ENCODE data around the gene TPCN1. TPM values are rescaled to one million over a fixed set of nuclear protein-coding genes. Genes with fewer than 3 reads are reported as not detected.

TPCN1 gene
- total RNA-seq, 4 donors from 2014 or later = 85.1 to 1,315 (median 121) TPM

DNA sequence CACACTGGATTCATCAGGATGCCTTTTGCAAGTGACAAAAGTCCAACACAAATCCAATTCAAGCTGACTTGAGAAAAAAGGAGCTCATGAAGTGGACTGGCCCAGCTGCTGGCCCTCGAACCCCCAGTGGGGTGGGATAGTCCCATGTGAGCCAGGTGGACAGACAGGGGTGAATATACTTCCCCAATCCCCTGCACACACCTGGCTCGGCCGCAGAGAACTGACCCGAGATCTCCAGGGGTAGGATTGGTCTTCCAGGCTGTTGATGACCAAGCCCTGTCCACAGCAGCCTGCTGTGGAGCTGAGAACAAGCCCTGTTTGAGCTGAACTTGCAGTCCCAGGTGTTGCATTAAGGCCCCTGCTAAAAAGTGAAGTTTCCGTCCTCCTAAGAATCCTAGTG lies 56.2 kb downstream of the TPCN1 start:
- H3K4me3 ChIP-seq = no peak overlapping the region
- peaks cover 0 to 42% (median 16%) of the 10 kb centered on the region in 4 donors for H3K36me3 ChIP-seq
- no peak for DNase-seq
- peaks cover 0 to 8% (median 0%) of the 10 kb centered on the region in 4 donors for H3K4me1 ChIP-seq
- H3K27ac ChIP-seq = no peak overlapping the region
- 92 to 98% methylated on average over 4 to 5 of the region's 5 CpGs for WGBS, 2 donors (ENCODE audit: low coverage in 1 of 2)
- TF ChIP-seq POLR2A (IDR thresholded peaks at IDR 0.05) (no peak), POLR2AphosphoS5 (IDR thresholded peaks at IDR 0.05) (no peak), EP300 (IDR thresholded peaks at IDR 0.05; ENCODE audit: low read depth) (no peak)
- TF ChIP-seq, protein P1, sequence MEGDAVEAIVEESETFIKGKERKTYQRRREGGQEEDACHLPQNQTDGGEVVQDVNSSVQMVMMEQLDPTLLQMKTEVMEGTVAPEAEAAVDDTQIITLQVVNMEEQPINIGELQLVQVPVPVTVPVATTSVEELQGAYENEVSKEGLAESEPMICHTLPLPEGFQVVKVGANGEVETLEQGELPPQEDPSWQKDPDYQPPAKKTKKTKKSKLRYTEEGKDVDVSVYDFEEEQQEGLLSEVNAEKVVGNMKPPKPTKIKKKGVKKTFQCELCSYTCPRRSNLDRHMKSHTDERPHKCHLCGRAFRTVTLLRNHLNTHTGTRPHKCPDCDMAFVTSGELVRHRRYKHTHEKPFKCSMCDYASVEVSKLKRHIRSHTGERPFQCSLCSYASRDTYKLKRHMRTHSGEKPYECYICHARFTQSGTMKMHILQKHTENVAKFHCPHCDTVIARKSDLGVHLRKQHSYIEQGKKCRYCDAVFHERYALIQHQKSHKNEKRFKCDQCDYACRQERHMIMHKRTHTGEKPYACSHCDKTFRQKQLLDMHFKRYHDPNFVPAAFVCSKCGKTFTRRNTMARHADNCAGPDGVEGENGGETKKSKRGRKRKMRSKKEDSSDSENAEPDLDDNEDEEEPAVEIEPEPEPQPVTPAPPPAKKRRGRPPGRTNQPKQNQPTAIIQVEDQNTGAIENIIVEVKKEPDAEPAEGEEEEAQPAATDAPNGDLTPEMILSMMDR (IDR thresholded peaks at IDR 0.05) = no peak
- no peaks in the 10 kb centered on the region for H3K27me3 ChIP-seq
- in situ Hi-C loops (cut with MboI; ENCODE audit: low pct_ligation_motif_present in 1 of 4, low pct_unique_long_range_greater_than_20kb in 1 of 4, low sequenced_read_pairs in 3 of 4) = no loop called here
- intact Hi-C loops (cut with DNase I; ENCODE audit: low total_unique reads) = no loop called here
- H3K9me3 ChIP-seq = no peaks in the 10 kb centered on the region

DNA sequence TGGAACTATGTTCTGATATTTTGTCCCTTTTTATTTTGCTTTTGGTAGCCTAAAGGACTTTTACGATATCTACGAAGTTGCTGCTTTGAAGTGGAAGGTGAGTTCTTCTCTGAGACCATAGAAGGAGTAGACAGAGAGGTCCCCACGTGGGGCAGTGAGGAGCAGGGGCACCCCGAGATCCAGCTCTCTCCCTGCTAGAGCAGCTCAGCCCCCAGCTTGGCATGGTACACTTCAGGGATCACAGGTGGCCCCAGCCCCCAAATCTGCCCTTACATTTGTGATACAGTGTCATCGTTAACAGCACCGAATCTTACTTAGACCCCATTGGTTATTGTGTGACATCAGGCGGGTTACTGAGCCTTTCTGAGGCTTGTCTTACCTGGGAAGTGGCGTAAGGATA lies 56.9 kb downstream of the TPCN1 start:
- in situ Hi-C loops (cut with MboI; ENCODE audit: low pct_ligation_motif_present in 1 of 4, low pct_unique_long_range_greater_than_20kb in 1 of 4, low sequenced_read_pairs in 3 of 4) = no loop called here
- H3K27ac ChIP-seq = no peak overlapping the region
- DNase-seq = no peak
- WGBS, 2 donors (ENCODE audit: low coverage in 1 of 2) = 83 to 93% methylated on average over 4 to 8 of the region's 8 CpGs
- no peak for TF ChIP-seq EP300 (IDR thresholded peaks at IDR 0.05; ENCODE audit: low read depth)
- TF ChIP-seq, protein P1 (IDR thresholded peaks at IDR 0.05) = no peak
- no peak for TF ChIP-seq POLR2A (IDR thresholded peaks at IDR 0.05)
- no peak for TF ChIP-seq POLR2AphosphoS5 (IDR thresholded peaks at IDR 0.05)
- H3K9me3 ChIP-seq = no peaks in the 10 kb centered on the region
- H3K27me3 ChIP-seq = no peaks in the 10 kb centered on the region
- H3K4me1 ChIP-seq = peaks cover 0 to 1% (median 0%) of the 10 kb centered on the region in 4 donors
- intact Hi-C loops (cut with DNase I; ENCODE audit: low total_unique reads) = no loop called here
- peaks cover 0 to 43% (median 16%) of the 10 kb centered on the region in 4 donors for H3K36me3 ChIP-seq
- H3K4me3 ChIP-seq = no peak overlapping the region

DNA sequence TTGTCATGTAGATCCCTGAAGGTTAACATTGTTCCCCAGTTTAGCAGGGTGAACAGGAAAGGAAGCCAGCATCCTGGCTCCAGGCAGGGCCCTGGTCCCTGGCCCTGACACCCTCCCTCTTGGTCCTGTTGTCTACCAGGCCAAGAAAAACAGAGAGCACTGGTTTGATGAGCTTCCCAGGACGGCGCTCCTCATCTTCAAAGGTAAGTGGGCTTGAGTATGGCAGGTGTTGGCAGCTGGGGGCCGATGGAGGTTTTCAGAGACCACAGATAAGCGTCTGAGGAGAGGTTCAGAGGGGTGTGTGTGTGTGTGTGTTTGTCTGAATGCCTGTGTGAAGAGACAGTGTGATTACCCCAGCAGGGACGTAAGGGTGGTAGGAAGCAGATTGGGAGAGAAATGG lies 57.4 kb downstream of the TPCN1 start:
- WGBS, 2 donors (ENCODE audit: low coverage in 1 of 2) = 82 to 85% methylated on average over 3 to 5 of the region's 5 CpGs
- intact Hi-C loops (cut with DNase I; ENCODE audit: low total_unique reads) = no loop called here
- no peaks in the 10 kb centered on the region for H3K4me1 ChIP-seq
- no peak overlapping the region for H3K27ac ChIP-seq
- peaks cover 0 to 43% (median 16%) of the 10 kb centered on the region in 4 donors for H3K36me3 ChIP-seq
- no peaks in the 10 kb centered on the region for H3K27me3 ChIP-seq
- DNase-seq = no peak
- H3K9me3 ChIP-seq = no peaks in the 10 kb centered on the region
- no peak overlapping the region for H3K4me3 ChIP-seq
- in situ Hi-C loops (cut with MboI; ENCODE audit: low pct_ligation_motif_present in 1 of 4, low pct_unique_long_range_greater_than_20kb in 1 of 4, low sequenced_read_pairs in 3 of 4) = no loop called here
- TF ChIP-seq POLR2AphosphoS5 (IDR thresholded peaks at IDR 0.05) (no peak), EP300 (IDR thresholded peaks at IDR 0.05; ENCODE audit: low read depth) (no peak)

DNA sequence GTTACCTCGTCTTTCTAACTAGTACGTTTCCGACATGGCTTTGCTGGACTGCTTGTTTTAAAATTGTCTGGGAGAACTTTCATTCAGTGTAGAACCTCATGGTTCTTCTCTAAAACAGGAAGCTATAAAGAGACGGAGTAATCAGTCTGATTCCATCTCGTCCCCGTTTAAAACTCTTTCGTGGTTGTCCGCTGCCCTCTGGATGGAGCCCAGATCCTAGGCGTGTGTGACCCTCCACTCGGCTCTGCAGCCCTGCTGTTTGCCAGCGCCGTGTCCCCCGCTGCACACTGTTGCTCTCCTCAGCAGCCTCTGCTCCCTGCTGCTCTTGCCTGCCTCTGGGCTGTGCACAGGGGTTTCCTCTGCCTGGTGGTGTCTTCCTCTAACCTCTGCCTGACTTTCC lies 63.5 kb downstream of the TPCN1 start:
- no peak for DNase-seq
- H3K36me3 ChIP-seq = peaks cover 0 to 63% (median 9%) of the 10 kb centered on the region in 4 donors
- 65 to 90% methylated on average over 5 to 13 of the region's 13 CpGs for WGBS, 2 donors (ENCODE audit: low coverage in 1 of 2)
- H3K4me3 ChIP-seq = no peak overlapping the region
- H3K27me3 ChIP-seq = no peaks in the 10 kb centered on the region
- H3K27ac ChIP-seq = no peak overlapping the region
- H3K9me3 ChIP-seq = no peaks in the 10 kb centered on the region
- no peaks in the 10 kb centered on the region for H3K4me1 ChIP-seq
- in situ Hi-C loops (cut with MboI; ENCODE audit: low pct_ligation_motif_present in 1 of 4, low pct_unique_long_range_greater_than_20kb in 1 of 4, low sequenced_read_pairs in 3 of 4) (no loop called here), intact Hi-C loops (cut with DNase I; ENCODE audit: low total_unique reads) (no loop called here)
- TF ChIP-seq POLR2AphosphoS5 (IDR thresholded peaks at IDR 0.05) (no peak), POLR2A (IDR thresholded peaks at IDR 0.05) (no peak), EP300 (IDR thresholded peaks at IDR 0.05; ENCODE audit: low read depth) (no peak)
- TF ChIP-seq, protein P1 (IDR thresholded peaks at IDR 0.05) = no peak

Measured in transverse colon (tissue), 4 donors.